ENCODE data around the gene SREBF1. TPM values are rescaled to one million over a fixed set of nuclear protein-coding genes. Genes with fewer than 3 reads are reported as not detected.

The SREBF1 gene
- total RNA-seq, 1 experiment from 2014 or later: 104 TPM

GRCh38 chr17:17874478-17874877, 37.7 kb upstream of the SREBF1 start:
- intact Hi-C loops (cut with micrococcal nuclease; ENCODE audit: unreplicated experiment): no loop called here
- no peak overlapping the region for H3K4me3 Mint-ChIP-seq (ENCODE audit: low read depth, unreplicated experiment)
- CTCF ChIA-PET: no interaction called here
- H3K36me3 Mint-ChIP-seq (ENCODE audit: insufficient read depth, unreplicated experiment): no peaks in the 10 kb centered on the region
- no peaks in the 10 kb centered on the region for H3K9me3 Mint-ChIP-seq (ENCODE audit: low read depth, unreplicated experiment)
- TF ChIP-seq CTCF (IDR thresholded peaks at IDR 0.05; ENCODE audit: unreplicated experiment): no peak
- no TSS peak for BruUV-seq (replicated peaks)
- no peak overlapping the region for H3K27ac Mint-ChIP-seq (ENCODE audit: unreplicated experiment)
- no peak for DNase-seq
- H3K4me1 Mint-ChIP-seq (ENCODE audit: low read depth, unreplicated experiment): no peaks in the 10 kb centered on the region
- no peaks in the 10 kb centered on the region for H3K27me3 Mint-ChIP-seq (ENCODE audit: unreplicated experiment)

- H3K4me1 Mint-ChIP-seq (ENCODE audit: low read depth, unreplicated experiment): no peaks in the 10 kb centered on the region
- no peaks in the 10 kb centered on the region for H3K36me3 Mint-ChIP-seq (ENCODE audit: insufficient read depth, unreplicated experiment)
- H3K4me3 Mint-ChIP-seq (ENCODE audit: low read depth, unreplicated experiment): no peak overlapping the region
- intact Hi-C loops (cut with micrococcal nuclease; ENCODE audit: unreplicated experiment): no loop called here
- TF ChIP-seq CTCF (IDR thresholded peaks at IDR 0.05; ENCODE audit: unreplicated experiment): no peak
- no TSS peak for BruUV-seq (replicated peaks)
- no peak overlapping the region for H3K27ac Mint-ChIP-seq (ENCODE audit: unreplicated experiment)
- CTCF ChIA-PET: no interaction called here
- H3K9me3 Mint-ChIP-seq (ENCODE audit: low read depth, unreplicated experiment): no peaks in the 10 kb centered on the region
- no peak for DNase-seq
- H3K27me3 Mint-ChIP-seq (ENCODE audit: unreplicated experiment): no peaks in the 10 kb centered on the region
Observed at GRCh38 chr17:17873450-17873991, 36.7 kb upstream of the SREBF1 start.

- DNase-seq: no peak
- Mint-ChIP-seq H3K4me3 (ENCODE audit: low read depth, unreplicated experiment) (no peak overlapping the region), H3K4me1 (ENCODE audit: low read depth, unreplicated experiment) (no peaks in the 10 kb centered on the region), H3K9me3 (ENCODE audit: low read depth, unreplicated experiment) (no peaks in the 10 kb centered on the region), H3K27ac (ENCODE audit: unreplicated experiment) (no peak overlapping the region), H3K36me3 (ENCODE audit: insufficient read depth, unreplicated experiment) (no peaks in the 10 kb centered on the region), H3K27me3 (ENCODE audit: unreplicated experiment) (no peaks in the 10 kb centered on the region)
- BruUV-seq (replicated peaks): no TSS peak
- TF ChIP-seq CTCF (IDR thresholded peaks at IDR 0.05; ENCODE audit: unreplicated experiment): no peak
- CTCF ChIA-PET: no interaction called here
- intact Hi-C loops (cut with micrococcal nuclease; ENCODE audit: unreplicated experiment): no loop called here
Observed at GRCh38 chr17:17872547-17873345, 36.0 kb upstream of the SREBF1 start.

GRCh38 chr17:17871913-17872312, 35.1 kb upstream of the SREBF1 start:
- no peak for TF ChIP-seq CTCF (IDR thresholded peaks at IDR 0.05; ENCODE audit: unreplicated experiment)
- BruUV-seq (replicated peaks): no TSS peak
- Mint-ChIP-seq H3K4me1 (ENCODE audit: low read depth, unreplicated experiment) (no peaks in the 10 kb centered on the region), H3K27ac (ENCODE audit: unreplicated experiment) (no peak overlapping the region), H3K4me3 (ENCODE audit: low read depth, unreplicated experiment) (no peak overlapping the region), H3K27me3 (ENCODE audit: unreplicated experiment) (no peaks in the 10 kb centered on the region), H3K9me3 (ENCODE audit: low read depth, unreplicated experiment) (no peaks in the 10 kb centered on the region), H3K36me3 (ENCODE audit: insufficient read depth, unreplicated experiment) (no peaks in the 10 kb centered on the region)
- intact Hi-C loops (cut with micrococcal nuclease; ENCODE audit: unreplicated experiment): no loop called here
- CTCF ChIA-PET: no interaction called here
- DNase-seq: no peak
